GM10266 (cell line): ENCODE results near the gene ORC5.

Experiments
- DNase-seq: peaks from one replicate; pipeline ENCODE4 v3.0.0; 2012; ENCODE audit errors: extremely low spot score
- TF ChIP-seq, protein P1 (sequence below): IDR thresholded peaks from 2 replicates; pipeline ENCODE4 v1.5.1; 2012; ENCODE audit warnings: mild to moderate bottlenecking, low read depth; ENCODE audit not compliant: control insufficient read depth, insufficient read depth; ENCODE audit errors: missing control alignments

Gene ORC5

DNA sequence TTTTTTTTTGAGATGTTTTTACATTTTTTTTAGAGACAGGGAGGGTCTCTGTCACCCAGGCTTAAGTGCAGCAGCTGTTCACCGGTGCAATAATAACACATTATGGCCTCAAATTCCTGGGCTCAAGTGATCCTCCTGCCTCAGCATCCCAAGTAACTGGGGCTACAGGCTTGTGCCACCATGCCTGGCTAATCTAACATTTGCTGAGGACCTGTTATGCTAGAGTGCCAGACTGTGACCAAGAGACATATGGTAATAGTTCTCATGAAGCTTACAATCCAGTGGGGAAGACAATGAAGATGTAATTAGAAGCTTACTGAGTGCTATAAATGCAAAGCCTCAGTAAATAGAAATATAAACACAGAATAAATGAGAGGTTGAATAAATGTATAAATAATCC lies 17.6 kb upstream of the ORC5 start:
- DNase-seq: no peak

DNA sequence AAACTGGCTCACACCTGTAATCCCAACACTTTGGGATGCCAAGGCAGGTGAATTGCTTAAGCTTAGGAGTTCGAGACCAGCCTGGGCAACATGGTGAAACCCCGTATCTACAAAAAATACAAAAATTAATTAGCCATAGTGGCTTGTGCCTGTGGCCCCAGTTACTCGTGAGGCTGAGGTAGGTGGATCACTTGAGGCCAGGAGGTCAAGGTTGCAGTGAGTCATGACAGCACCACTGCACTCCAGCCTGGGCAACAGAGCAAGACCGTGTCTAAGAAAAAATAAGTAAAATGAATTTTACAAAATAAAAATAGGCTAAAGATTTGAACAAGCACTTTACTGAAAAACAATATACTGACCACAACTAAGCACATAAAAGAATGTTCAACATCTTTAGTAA lies 9.8 kb upstream of the ORC5 start:
- no peak for DNase-seq
- TF ChIP-seq, protein P1, sequence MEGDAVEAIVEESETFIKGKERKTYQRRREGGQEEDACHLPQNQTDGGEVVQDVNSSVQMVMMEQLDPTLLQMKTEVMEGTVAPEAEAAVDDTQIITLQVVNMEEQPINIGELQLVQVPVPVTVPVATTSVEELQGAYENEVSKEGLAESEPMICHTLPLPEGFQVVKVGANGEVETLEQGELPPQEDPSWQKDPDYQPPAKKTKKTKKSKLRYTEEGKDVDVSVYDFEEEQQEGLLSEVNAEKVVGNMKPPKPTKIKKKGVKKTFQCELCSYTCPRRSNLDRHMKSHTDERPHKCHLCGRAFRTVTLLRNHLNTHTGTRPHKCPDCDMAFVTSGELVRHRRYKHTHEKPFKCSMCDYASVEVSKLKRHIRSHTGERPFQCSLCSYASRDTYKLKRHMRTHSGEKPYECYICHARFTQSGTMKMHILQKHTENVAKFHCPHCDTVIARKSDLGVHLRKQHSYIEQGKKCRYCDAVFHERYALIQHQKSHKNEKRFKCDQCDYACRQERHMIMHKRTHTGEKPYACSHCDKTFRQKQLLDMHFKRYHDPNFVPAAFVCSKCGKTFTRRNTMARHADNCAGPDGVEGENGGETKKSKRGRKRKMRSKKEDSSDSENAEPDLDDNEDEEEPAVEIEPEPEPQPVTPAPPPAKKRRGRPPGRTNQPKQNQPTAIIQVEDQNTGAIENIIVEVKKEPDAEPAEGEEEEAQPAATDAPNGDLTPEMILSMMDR: no peak

More for the DNA sequence above, 17.6 kb upstream of the ORC5 start:
- TF ChIP-seq, protein P1: no peak

DNA sequence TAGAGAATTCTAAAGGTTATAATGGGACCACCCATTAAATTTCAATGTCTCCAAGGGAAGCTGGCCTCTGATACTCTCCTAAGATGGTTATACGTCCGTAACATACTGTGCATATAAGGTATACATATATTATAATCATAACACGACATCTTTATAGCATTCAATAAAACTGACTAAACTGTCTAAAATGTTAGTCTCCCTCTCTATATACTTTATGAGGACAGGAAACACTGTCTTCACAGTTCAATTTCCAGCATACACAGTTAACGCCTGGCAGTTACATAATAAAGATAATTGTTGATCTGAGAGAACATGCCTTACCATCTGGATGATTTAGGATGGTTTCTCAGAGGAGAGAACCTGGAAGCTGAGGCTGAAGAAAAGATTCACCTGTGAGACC lies 1.2 kb upstream of the ORC5 start:
- no peak for DNase-seq
- TF ChIP-seq, protein P1: no peak

DNA sequence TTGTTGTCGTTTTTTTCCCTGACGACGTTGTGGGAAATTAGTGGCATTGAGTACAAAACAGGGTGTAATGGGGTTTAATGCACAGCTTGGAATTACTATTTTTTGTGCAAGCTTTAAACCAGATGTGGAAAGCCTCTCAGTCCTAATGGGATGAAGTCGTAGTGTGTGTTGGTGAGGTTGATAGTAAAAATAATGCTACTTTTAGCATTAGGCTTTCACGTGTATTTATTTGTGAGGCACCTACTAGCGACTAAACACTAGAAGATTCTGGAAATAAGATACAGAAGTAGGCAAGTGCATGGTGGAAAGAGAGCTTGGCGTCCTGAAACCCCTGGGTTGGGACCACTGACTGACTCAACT lies 588 bp upstream of the ORC5 start:
- TF ChIP-seq, protein P1: no peak
- DNase-seq: no peak

DNA sequence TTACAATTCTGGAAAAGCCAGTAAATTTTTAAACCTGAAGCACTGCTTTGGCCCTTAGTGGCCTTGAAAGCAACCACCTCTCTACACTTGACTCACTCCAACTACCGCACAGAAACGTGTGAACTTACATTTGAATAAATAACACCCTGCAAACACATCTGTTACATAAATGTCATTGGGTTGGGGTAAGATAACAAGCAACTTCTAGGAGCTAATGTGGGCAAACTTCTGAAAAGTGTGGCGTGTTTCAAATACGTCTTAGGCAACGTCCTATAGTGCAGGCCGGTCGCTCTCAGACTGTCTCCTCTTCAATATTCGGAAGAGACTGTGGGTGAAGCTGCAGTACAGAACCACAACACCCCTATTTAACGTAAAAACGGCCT lies 474 bp downstream of the ORC5 start:
- TF ChIP-seq, protein P1: no peak
- DNase-seq: no peak

DNA sequence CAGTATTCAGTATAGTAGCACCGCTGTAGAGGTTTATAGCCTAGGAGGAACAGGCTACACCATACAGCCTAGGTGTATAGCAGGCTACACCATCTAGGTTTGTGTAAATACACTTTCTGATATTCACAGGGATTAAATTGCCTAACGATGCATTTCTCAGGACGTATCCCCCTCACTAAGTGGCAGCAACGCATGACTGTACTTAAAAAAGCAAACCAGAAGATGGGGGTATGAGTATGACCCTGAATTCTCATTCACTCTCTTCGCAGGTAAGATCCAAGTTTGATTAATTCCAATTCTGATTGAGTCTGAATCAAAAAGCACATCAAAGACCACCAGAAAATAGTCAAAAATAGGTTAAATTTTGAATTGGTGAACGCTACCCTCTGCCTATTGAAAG lies 972 bp downstream of the ORC5 start:
- DNase-seq: no peak

DNA sequence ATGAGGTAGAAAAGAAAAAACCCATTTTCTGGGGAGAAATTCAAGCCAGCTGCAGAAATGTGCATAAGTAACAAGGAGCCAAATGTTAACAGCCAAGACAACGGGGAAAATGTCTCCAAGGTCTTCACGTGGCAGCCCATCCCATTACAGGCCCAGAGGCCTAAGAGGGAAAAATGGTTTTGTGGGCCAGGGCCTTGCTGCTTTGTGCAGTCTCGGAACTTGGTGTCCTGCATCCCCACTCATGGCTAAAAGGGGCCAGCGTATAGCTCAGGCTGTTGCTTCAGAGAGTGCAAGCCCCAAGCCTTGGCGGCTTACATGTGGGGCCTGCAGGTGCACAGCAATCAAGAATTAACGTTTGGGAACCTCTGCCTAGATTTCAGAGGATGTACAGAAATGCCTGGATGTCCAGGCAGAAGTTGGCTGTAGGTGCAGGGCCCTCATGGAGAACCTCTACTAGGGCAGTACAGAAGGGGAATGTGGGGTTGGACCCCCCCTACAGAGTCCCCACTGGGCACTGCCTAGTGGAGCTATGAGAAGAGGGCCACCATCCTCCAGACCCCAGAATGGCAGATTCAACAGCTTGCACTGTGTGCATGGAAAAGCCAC lies 9.0 kb downstream of the ORC5 start:
- TF ChIP-seq, protein P1: no peak
- DNase-seq: no peak

More for the DNA sequence above, 972 bp downstream of the ORC5 start:
- TF ChIP-seq, protein P1: no peak
